HTR-8/SVneo (cell line): Measurements from ENCODE around the gene GNPNAT1.
"Not testable (repeated sequence)": the region's sequence is repeated elsewhere in the genome, so short reads cannot be mapped to it uniquely, and the experiment has no call there.

Source experiments
- DNase-seq: peaks from one replicate; pipeline ENCODE4 v3.0.0; 2011; ENCODE audit warnings: low spot score, mixed read lengths; ENCODE audit not compliant: insufficient read length
- FAIRE-seq: peaks from 2 replicates; lab custom pipeline; 2011; peaks lifted over from hg19 to GRCh38; lab: Jason Lieb, UNC

The GNPNAT1 gene

GRCh38 chr14:52790756-52791222, 618 bp downstream of the GNPNAT1 start:
- DNase-seq (no peak), FAIRE-seq (no peak)

GRCh38 chr14:52790011-52790755, 1.2 kb downstream of the GNPNAT1 start:
- no peak for FAIRE-seq
- DNase-seq: no peak

DNA sequence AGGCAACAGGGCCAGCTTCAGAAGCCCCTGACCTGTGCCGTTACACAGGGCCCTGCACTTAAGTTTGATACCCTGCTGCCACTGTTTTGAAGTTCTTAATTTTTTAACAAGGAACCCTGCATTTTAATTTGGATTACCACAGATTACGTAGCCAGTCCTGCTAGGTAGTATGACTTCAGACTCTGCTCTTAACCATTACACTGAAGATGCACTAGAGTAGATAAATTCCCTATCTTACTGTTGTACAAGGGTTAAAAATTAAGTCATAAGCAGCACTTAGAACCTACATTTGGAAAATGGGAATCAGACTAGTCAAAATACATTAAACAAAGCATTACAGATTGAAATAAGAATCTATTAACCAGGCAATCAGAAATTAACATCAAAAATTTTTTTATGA, 2.3 kb downstream of the GNPNAT1 start:
- FAIRE-seq (no peak), DNase-seq (no peak)

DNA sequence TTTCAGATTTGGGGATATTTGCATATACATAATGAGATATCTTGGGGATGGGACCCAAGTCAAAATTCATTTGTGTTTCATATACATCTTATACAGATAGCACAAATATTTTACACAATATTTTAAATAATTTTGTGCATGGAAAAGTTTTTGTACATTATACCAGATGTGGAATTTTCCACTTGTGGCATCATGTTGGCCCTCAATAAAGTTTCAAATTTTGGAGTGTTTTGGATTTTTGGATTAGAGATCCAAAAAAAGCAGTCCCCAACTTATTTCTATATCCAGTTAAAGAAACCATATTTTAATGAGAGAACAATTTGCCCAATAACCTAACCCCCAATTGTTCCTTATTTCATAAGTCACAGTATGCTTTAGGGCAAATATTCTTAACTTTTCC, 4.5 kb downstream of the GNPNAT1 start:
- DNase-seq: no peak
- FAIRE-seq: no peak

DNA sequence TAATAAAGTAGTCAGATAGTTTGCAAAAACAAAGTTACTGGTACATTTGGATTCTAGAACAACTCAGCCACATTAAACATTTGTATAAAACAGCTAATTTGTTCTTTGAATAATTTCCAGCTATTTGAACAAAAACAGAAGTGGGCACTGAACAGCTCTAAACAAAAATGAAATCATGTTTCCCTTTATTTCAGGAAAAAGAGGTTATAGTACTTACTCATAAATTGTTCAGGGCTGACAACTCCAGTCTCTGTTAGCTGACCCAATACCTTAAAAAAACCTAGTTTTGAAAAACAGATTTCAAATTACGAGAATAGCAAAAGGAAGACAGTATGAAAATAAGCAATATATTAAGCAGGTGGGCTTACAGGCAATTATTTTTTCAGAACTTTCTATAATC, 8.2 kb downstream of the GNPNAT1 start:
- FAIRE-seq (no peak), DNase-seq (no peak)

DNA sequence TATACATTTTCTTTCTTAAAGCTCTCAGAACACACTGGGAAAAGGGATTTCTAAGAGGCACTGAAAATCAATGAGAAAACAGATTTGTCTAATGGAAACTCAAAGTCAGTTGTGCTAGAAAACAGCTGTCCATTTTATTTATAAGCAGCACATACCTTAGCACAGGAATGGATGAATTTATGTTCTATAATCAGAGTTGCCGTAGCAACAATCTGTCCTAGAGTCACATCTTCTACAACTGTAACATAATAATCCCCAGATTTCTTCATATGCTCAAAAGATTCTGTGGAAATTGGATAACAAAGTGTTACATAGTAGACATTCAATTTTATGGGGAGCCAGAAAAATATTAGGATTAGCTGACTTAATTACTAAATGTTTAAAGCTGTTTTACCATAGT, 9.8 kb downstream of the GNPNAT1 start:
- FAIRE-seq (peak; percentile 46), DNase-seq (no peak)

DNA sequence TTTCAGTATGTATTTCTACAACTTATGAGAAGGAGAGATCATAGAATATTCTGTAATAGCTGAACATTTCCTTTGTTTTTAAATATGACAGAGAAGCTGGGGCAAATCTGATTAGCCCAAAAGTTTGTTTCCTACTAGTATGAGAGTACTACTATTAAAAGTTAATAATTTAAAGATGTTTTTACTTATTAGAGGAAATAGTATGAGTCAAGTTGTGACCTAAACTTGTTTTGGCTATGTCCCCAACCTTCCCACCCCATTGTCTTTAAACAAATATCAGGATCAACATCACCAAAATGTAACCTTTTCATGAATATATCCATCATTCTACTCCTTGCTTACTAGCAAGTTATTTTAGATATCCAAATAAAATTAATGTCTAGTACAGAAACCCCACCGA, 10.5 kb downstream of the GNPNAT1 start:
- FAIRE-seq: no peak
- no peak for DNase-seq

DNA sequence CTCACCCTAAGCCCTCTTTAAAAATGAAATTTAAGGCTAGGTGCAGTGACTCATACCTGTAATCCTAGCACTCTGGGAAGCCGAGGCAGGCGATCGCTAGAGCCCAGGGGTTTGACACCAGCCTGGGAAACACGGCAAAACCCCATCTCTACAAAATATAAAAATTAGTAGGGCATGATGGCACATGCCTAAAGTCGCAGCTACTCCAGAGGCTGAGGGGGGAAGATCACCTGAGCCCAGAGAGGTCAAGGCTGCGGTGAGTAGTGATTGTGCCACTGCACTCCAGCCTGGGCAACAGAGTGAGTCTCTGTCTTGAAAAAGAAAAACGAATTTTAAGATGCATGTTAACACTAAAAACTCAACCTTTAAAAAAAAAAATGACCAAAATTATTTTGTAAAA, 12.7 kb downstream of the GNPNAT1 start:
- FAIRE-seq: no peak
- DNase-seq: no peak

- no peak for DNase-seq
- peak; percentile 85 for FAIRE-seq
Measured at GRCh38 chr14:52776816-52777215, 14.6 kb downstream of the GNPNAT1 start.

GRCh38 chr14:52769887-52770286, 21.5 kb downstream of the GNPNAT1 start:
- DNase-seq (no peak), FAIRE-seq (peak; percentile 31)

DNA sequence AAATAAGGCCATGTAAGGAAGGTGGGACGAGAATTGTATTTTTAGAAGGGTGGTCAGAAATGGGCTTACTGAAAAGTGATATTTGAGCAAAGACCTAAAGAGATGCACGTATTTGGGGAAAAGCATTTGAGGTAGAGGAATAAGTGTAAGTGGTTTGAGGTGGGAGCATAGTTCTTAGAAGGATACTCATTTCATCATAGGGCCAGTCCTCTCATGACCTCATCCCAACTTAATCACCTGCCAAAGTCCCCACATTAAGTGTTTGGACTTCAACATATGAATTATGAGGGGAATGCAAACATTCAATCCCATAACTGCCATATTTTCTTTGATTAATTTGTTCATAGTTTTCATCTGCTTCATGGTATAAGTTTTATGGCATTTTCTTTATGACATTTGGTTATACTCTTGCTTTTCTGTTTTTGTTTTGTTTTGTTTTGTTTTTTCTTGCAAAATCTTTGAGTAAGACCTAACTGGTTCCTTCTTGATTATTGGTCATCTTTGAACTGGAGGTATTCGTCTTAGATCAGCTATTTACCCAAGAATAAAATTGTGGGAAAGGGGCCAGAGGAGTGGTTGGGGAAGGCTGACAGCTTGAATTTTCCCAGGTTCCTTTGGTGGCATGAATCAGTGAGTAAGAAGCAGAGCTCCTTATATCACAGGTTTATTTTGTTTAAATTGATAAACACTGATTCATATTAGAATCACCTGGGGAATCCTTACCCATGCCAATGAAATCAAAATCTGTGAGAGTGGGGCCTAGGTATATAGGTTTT, 24.2 kb downstream of the GNPNAT1 start:
- peak; percentile 13 for FAIRE-seq
- DNase-seq: no peak

DNA sequence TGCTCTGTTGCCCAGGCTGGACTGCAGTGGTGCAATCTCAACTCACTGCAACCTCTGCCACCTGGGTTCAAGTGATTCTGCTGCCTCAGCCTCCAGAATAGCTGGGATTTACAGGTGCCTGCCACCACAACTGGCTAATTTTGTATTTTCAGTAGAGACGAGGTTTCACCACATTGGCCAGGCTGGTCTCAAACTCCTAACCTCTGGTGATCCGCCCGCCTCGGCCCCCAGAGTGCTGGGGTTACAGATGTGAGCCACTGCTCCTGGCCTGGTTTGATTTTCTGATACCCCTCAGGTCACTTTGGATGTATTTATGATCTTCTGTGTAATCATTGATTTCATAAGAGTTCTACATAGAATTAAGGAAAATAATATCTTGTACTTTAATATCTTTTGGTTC, 28.5 kb downstream of the GNPNAT1 start:
- not testable (repeated sequence) for FAIRE-seq, DNase-seq

DNA sequence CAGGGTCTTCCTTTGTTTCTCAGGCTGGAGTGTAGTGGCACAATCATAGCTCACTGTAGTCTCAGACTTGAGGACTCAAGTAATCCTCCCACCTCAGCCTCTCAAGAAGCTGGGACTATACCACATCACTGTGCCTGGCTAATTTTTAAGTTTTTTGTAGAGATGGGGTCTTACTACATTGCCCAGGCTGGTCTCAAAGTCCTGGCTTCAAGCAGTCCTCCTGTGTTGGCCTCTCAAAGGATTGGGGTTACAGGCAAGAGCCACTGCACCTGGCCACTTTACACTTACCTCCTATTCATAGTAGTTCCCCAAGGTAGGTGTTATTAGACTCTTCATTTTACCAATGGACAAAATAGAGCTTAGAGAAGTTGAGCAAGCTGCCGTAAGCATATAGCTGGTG, 32.3 kb downstream of the GNPNAT1 start:
- DNase-seq (no peak), FAIRE-seq (no peak)

- no peak for DNase-seq
- no peak for FAIRE-seq
Measured at GRCh38 chr14:52755607-52756316, 35.6 kb downstream of the GNPNAT1 start.

DNA sequence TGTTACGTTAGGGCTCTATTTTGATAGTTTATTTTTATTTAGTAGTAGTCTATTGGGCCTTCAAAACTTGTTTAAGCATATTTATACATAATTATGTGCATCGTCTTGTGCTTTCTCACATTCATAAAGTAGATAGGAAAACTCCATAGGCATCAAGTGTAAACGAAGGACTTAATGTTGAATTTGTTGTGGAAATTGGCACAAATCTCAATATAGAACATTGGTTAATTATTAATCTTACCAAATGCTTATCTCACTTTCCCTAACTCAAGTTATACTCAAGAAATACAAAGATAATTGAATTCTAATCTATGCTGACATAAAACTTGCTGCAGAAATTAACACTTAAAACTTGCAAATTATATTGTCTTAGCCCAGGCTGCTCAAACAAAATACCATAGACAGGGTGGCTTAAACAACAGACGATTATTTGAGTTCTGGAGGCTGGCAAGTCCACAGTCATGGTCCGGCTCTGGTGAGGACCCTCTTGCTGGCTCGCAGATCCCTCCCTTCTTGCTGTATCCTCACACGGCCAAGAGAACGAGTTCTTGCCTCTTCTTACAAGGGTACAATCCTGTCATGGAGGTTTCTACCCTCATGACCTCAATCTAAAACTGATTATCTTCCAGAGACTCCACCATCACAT, 42.6 kb downstream of the GNPNAT1 start:
- DNase-seq: no peak
- peak; percentile 44 for FAIRE-seq

GRCh38 chr14:52741865-52742264, 49.5 kb downstream of the GNPNAT1 start:
- peak; percentile 60 for FAIRE-seq

GRCh38 chr14:52740751-52741150, 50.7 kb downstream of the GNPNAT1 start:
- FAIRE-seq (no peak), DNase-seq (no peak)

More at GRCh38 chr14:52741865-52742264, 49.5 kb downstream of the GNPNAT1 start:
- no peak for DNase-seq

DNA sequence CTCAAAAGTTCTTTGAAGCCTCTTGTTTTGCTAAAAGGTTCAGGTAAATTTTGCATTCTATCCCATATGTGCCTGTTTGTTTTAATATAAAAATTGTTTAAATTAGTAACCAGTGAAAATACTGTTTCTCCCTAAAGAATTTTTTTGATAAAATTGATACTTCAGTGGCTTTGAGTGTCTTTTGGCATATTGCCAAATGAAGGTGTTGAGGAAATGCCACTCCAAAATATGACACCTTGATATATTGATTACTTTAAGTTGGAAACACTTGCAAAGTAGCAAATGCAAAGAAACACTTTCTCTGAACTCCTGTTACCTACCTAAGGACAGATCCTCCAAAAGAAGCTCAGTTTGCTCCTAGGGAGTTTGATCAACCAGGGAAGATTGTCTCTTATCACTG, 53.0 kb downstream of the GNPNAT1 start:
- DNase-seq: no peak
- peak; percentile 9 for FAIRE-seq

DNA sequence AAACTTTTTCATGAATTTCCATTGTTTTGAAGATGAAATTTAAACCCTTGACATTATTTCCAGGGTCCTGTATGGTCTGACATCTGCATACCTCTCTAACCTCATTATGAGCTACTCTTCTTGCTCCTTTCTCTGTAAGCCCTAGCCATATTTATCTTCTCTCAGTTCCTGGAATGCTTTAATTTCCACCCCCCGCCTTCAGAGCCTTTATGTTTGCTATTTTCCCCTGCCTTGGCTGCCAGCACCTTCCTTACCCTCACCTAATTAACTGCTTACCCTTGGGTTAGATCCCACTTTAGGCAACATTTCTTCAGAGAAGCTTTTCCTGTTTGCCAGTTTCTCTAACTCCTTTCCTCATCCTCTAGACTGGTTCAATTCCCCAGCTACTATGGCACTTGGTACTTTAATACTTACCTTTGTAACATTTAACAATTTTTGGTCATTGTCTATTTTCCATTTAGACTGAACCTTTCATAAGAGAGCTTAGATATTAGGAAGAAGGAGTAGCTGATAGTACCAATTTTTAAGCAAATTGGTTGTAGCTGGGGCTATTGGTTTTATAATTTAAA, 55.4 kb downstream of the GNPNAT1 start:
- no peak for FAIRE-seq
- no peak for DNase-seq

- FAIRE-seq (peak; percentile 58), DNase-seq (no peak)
Measured at GRCh38 chr14:52733824-52734223, 57.6 kb downstream of the GNPNAT1 start.
